ENCODE results near the gene HBG1. TPM values are rescaled to one million over a fixed set of nuclear protein-coding genes. Genes with fewer than 3 reads are reported as not detected.

Gene HBG1
- total RNA-seq, 6 donors from 2014 or later = 2.9 to 4.6 TPM; not detected in 4

DNA sequence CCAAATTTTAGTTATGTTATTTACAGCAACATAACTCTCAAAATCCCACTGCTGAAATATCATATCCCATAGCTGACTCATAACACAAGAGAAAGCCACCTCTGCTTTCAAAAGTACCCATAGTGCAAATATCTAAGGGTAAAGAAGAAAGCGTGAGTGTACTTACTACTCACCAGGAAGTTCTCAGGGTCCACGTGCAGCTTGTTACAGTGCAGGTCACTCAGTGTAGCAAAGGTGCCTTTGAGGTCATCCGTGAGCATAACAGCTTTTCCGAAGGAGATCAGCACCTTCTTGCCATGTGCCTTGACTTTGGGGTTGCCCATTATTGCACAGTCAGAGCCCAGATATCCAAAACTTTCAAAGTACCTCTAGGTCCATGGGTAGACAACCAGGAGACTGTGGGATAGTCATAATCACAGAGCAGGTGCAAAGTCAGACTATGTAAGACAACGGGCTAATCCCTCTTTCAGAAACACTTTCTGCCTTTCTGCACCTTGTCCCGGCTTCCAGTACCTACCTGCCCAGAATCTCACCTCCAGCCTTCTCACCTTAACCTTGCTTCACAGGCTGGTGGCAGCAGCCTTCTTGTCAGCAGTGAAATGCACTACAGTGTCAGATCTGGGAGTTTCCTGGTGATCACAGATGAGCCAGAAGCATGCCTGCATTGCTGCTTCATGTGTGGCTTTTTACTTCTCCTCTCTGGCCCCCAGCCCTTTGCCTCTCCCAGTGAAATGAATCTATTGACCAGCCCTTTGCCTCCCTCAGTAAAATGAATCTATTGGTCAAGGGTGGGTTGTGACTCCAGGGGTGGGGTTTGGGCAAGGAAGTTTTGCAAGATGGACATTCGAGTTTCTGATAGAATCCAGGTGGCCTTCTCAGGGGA lies 6.5 kb downstream of the HBG1 start:
- TF ChIP-seq POLR2A (IDR thresholded peaks at IDR 0.05) = no peak
- no peak for TF ChIP-seq EP300 (IDR thresholded peaks at IDR 0.05)
- WGBS, 2 donors = 60 to 69% methylated on average over 6 to 7 of the region's 7 CpGs
- Histone ChIP-seq H3K27me3 (no peaks in the 10 kb centered on the region), H3K36me3 (no peaks in the 10 kb centered on the region), H3K9me3 (no peaks in the 10 kb centered on the region), H3K4me3 (no peak overlapping the region), H3K4me1 (no peaks in the 10 kb centered on the region), H3K27ac (no peak overlapping the region)
- ATAC-seq (ENCODE audit: low FRiP score in 2 of 2) (no peak), DNase-seq (no peak)

DNA sequence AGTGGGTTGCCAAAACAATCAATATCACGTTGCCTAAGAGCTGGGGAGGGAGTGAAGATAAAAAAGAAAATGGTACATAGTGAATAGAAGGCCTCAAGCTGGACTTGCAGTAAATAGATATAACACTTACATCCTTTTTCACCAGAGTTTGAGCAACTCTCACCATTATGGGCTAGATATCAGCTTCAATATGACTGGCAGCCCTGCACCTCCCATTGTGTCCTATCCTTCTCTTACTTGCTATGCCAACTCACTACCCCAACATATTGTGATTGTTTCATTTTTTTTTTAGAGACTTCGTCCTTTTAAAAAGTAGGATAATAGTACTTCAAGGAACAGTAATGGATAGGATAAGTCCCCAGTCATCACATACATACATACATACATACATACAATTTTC lies 7.4 kb downstream of the HBG1 start:
- Histone ChIP-seq H3K9me3 (no peaks in the 10 kb centered on the region), H3K36me3 (no peaks in the 10 kb centered on the region), H3K4me3 (no peak overlapping the region), H3K27ac (no peak overlapping the region), H3K4me1 (no peaks in the 10 kb centered on the region), H3K27me3 (no peaks in the 10 kb centered on the region)
- 62 to 77% methylated on average over 2 of the region's 2 CpGs for WGBS, 2 donors
- TF ChIP-seq EP300 (IDR thresholded peaks at IDR 0.05) = no peak
- no peak for TF ChIP-seq POLR2AphosphoS5 (IDR thresholded peaks at IDR 0.05)
- TF ChIP-seq, protein P1, sequence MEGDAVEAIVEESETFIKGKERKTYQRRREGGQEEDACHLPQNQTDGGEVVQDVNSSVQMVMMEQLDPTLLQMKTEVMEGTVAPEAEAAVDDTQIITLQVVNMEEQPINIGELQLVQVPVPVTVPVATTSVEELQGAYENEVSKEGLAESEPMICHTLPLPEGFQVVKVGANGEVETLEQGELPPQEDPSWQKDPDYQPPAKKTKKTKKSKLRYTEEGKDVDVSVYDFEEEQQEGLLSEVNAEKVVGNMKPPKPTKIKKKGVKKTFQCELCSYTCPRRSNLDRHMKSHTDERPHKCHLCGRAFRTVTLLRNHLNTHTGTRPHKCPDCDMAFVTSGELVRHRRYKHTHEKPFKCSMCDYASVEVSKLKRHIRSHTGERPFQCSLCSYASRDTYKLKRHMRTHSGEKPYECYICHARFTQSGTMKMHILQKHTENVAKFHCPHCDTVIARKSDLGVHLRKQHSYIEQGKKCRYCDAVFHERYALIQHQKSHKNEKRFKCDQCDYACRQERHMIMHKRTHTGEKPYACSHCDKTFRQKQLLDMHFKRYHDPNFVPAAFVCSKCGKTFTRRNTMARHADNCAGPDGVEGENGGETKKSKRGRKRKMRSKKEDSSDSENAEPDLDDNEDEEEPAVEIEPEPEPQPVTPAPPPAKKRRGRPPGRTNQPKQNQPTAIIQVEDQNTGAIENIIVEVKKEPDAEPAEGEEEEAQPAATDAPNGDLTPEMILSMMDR (IDR thresholded peaks at IDR 0.05) = no peak
- no peak for TF ChIP-seq POLR2A (IDR thresholded peaks at IDR 0.05)
- ATAC-seq (ENCODE audit: low FRiP score in 2 of 2) (no peak), DNase-seq (no peak)

DNA sequence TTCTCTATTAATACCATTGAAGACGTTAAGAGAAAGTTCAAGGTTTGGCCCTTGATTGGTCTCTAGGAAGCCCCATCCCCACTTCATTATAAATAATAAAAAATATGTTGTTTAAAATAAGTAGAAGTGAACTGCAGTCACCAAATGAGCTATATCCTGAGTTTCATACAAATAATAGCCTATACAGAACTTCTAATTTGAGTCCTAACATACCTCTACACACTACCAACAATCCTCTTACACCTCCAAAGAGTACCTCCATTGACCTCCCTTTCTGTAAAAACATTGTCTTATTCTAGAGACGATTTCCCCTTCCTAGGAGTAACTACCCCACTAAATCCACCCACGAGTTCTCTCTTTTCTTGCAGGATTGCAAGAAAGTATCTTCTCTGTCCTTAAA lies 8.2 kb downstream of the HBG1 start:
- no peak for TF ChIP-seq EP300 (IDR thresholded peaks at IDR 0.05)
- TF ChIP-seq, protein P1 (IDR thresholded peaks at IDR 0.05) = no peak
- TF ChIP-seq POLR2A (IDR thresholded peaks at IDR 0.05) = no peak
- no peak for TF ChIP-seq POLR2AphosphoS5 (IDR thresholded peaks at IDR 0.05)
- WGBS, 2 donors = 71 to 72% methylated on average over 3 of the region's 3 CpGs
- DNase-seq = no peak
- H3K27ac ChIP-seq = no peak overlapping the region
- no peak for ATAC-seq (ENCODE audit: low FRiP score in 2 of 2)
- H3K4me3 ChIP-seq = no peak overlapping the region
- no peaks in the 10 kb centered on the region for H3K9me3 ChIP-seq
- no peaks in the 10 kb centered on the region for H3K4me1 ChIP-seq
- H3K36me3 ChIP-seq = no peaks in the 10 kb centered on the region
- no peaks in the 10 kb centered on the region for H3K27me3 ChIP-seq

DNA sequence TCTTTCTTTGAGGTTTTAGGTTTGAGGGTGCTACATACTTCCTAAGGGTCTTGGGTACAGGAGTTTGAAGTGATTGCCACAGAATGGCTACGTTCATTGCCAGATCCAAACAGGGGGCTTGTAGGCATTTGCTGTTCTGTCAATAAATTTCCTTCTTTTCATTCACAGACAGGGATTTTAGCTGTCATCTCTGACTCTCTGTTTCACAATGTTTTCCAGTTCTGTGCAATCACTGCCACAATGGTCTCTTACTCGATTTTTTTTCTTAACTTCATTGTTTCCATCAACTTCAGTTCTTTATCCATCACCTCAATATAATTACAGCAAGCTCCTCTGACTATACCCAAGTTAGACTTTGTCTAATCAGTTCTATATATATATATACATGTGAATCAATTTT lies 9.2 kb downstream of the HBG1 start:
- Histone ChIP-seq H3K4me1 (no peaks in the 10 kb centered on the region), H3K27ac (no peak overlapping the region), H3K4me3 (no peak overlapping the region), H3K9me3 (no peaks in the 10 kb centered on the region), H3K27me3 (no peaks in the 10 kb centered on the region), H3K36me3 (no peaks in the 10 kb centered on the region)
- WGBS, 2 donors = 46 to 66% methylated on average over 2 of the region's 2 CpGs
- TF ChIP-seq POLR2AphosphoS5 (IDR thresholded peaks at IDR 0.05) (no peak), EP300 (IDR thresholded peaks at IDR 0.05) (no peak)
- TF ChIP-seq, protein P1 (IDR thresholded peaks at IDR 0.05) = no peak
- no peak for ATAC-seq (ENCODE audit: low FRiP score in 2 of 2)
- no peak for DNase-seq

DNA sequence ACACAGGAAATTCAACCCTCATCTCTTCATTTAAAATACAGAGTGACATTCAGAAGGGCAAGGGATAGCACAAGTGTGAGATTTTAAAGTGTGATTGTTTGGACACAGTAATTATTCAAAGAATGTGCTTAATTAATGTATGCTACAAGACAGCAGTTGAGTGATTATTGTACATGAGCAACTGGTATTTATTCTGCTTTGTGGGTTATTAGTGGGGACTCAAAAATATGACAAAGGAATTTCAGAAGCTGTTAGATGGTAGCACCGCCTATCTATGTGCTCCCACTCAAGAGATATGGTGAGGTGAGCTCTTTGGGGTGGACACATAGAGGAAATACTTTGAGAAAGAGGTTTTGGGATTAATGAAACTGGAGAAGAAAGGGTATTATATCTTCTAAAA lies 9.6 kb downstream of the HBG1 start:
- no peak for DNase-seq
- WGBS, 2 donors = 79 to 96% methylated on average over 1 of the region's 1 CpG

More for the DNA sequence above, 9.6 kb downstream of the HBG1 start:
- Histone ChIP-seq H3K4me1 (no peaks in the 10 kb centered on the region), H3K36me3 (no peaks in the 10 kb centered on the region), H3K4me3 (no peak overlapping the region), H3K27me3 (no peaks in the 10 kb centered on the region), H3K27ac (no peak overlapping the region), H3K9me3 (no peaks in the 10 kb centered on the region)
- TF ChIP-seq EP300 (IDR thresholded peaks at IDR 0.05) (no peak), POLR2AphosphoS5 (IDR thresholded peaks at IDR 0.05) (no peak), POLR2A (IDR thresholded peaks at IDR 0.05) (no peak)
- TF ChIP-seq, protein P1 (IDR thresholded peaks at IDR 0.05) = no peak
- ATAC-seq (ENCODE audit: low FRiP score in 2 of 2) = no peak
